Liver (tissue), 9 donors: Measurements from ENCODE around the gene IQCK. TPM values are rescaled to one million over a fixed set of nuclear protein-coding genes. Genes with fewer than 3 reads are reported as not detected.

Source experiments
- DNase-seq: peaks from one replicate; pipeline ENCODE4 v3.0.0-alpha.2; 2017; ENCODE audit warnings: low spot score
- H3K27ac ChIP-seq, 2 donors: one replicate each; pipeline ENCODE4 v1.7.0; 2013; ENCODE audit warnings: inconsistent platforms in 2 of 2, low read length in 2 of 2, control low read depth in 1 of 2, low read depth in 1 of 2, mild to moderate bottlenecking in 1 of 2
- H3K27me3 ChIP-seq, 4 donors: one replicate each; pipeline versions ENCODE4 v1.6.1 to v1.7.0; 2013; ENCODE audit warnings: low read length in 3 of 4, inconsistent platforms in 1 of 4, mild to moderate bottlenecking in 1 of 4, moderate library complexity in 1 of 4; ENCODE audit not compliant: control insufficient read depth in 4 of 4, insufficient read depth in 4 of 4
- H3K36me3 ChIP-seq, 4 donors: one replicate each; pipeline versions ENCODE4 v1.6.1 to v1.7.0; 2013; ENCODE audit warnings: low read length in 3 of 4, mild to moderate bottlenecking in 3 of 4, low read depth in 1 of 4, moderate library complexity in 1 of 4; ENCODE audit not compliant: control insufficient read depth in 4 of 4, insufficient read depth in 3 of 4
- H3K4me1 ChIP-seq, 4 donors: one replicate each; pipeline versions ENCODE4 v1.6.1 to v1.7.0; 2013; ENCODE audit warnings: low read length in 3 of 4, mild to moderate bottlenecking in 3 of 4, moderate library complexity in 1 of 4; ENCODE audit not compliant: control insufficient read depth in 4 of 4, insufficient read depth in 4 of 4
- H3K4me3 ChIP-seq, 3 donors: one replicate each; pipeline versions ENCODE4 v1.6.1 to v1.7.0; 2013; ENCODE audit warnings: low read length in 3 of 3, control low read depth in 1 of 3, low read depth in 1 of 3, mild to moderate bottlenecking in 1 of 3
- H3K9ac ChIP-seq, 2 donors: one replicate each; pipeline ENCODE4 v1.7.0; 2013; ENCODE audit warnings: low read length in 2 of 2, mild to moderate bottlenecking in 2 of 2, moderate library complexity in 2 of 2, control low read depth in 1 of 2, low read depth in 1 of 2
- H3K9me3 ChIP-seq, 4 donors: one replicate each; pipeline versions ENCODE4 v1.6.1 to v1.7.0; 2013; ENCODE audit warnings: low read length in 3 of 4; ENCODE audit not compliant: control insufficient read depth in 4 of 4
- EGR1 ChIP-seq, 2 donors: IDR thresholded peaks; 2 replicates each; pipeline ENCODE4 v1.6.1; 2016 to 2018; ENCODE audit warnings: antibody characterized with exemption in 2 of 2, low read depth in 2 of 2
- FOXA1 ChIP-seq: IDR thresholded peaks from 2 replicates; pipeline ENCODE4 v1.6.1; 2016; ENCODE audit warnings: antibody characterized with exemption
- FOXA2 ChIP-seq: IDR thresholded peaks from 2 replicates; pipeline ENCODE4 v1.6.1; 2016; ENCODE audit warnings: antibody characterized with exemption
- GABPA ChIP-seq, 2 donors: IDR thresholded peaks in 1 of 2; conservative IDR thresholded peaks in 1 of 2; 2 replicates each; pipeline ENCODE4 v1.6.1; 2016; ENCODE audit warnings: antibody characterized with exemption in 2 of 2, mild to moderate bottlenecking in 1 of 2, moderate library complexity in 1 of 2
- HNF4A ChIP-seq, 2 donors: conservative IDR thresholded peaks; 2 replicates each; pipeline ENCODE4 v1.6.1; 2016; ENCODE audit warnings: antibody characterized with exemption in 2 of 2, mild to moderate bottlenecking in 2 of 2
- HNF4G ChIP-seq: IDR thresholded peaks from 2 replicates; pipeline ENCODE4 v1.6.1; 2016; ENCODE audit warnings: antibody characterized with exemption
- JUND ChIP-seq, 2 donors: IDR thresholded peaks; 2 replicates each; pipeline ENCODE4 v1.6.1; 2016; ENCODE audit warnings: antibody characterized with exemption in 2 of 2
- NR2F2 ChIP-seq: IDR thresholded peaks from 2 replicates; pipeline ENCODE4 v1.6.1; 2016; ENCODE audit warnings: antibody characterized with exemption
- RAD21 ChIP-seq, 2 donors: IDR thresholded peaks; 2 replicates each; pipeline ENCODE4 v1.6.1; 2016; ENCODE audit warnings: antibody characterized with exemption in 2 of 2, mild to moderate bottlenecking in 2 of 2
- RXRA ChIP-seq, 2 donors: IDR thresholded peaks; 2 replicates each; pipeline ENCODE4 v1.6.1; 2017 to 2018; ENCODE audit warnings: antibody characterized with exemption in 2 of 2, mild to moderate bottlenecking in 1 of 2
- SP1 ChIP-seq: IDR thresholded peaks from 2 replicates; pipeline ENCODE4 v1.6.1; 2018; ENCODE audit warnings: antibody characterized with exemption, mild to moderate bottlenecking
- TAF1 ChIP-seq: conservative IDR thresholded peaks from 2 replicates; pipeline ENCODE4 v1.6.1; 2016; ENCODE audit warnings: antibody characterized with exemption, mild to moderate bottlenecking
- YY1 ChIP-seq: IDR thresholded peaks from 2 replicates; pipeline ENCODE4 v1.6.1; 2016; ENCODE audit warnings: antibody characterized with exemption, mild to moderate bottlenecking
- WGBS: extraction: QIAGEN DNeasy Blood & Tissue Kit; methylation state at CpG from one replicate; pipeline ENCODE4 v1.1.7; 2013; 5-methylcytosine and 5-hydroxymethylcytosine counted together
- polyA plus RNA-seq, 2 donors: library from polyadenylated mRNA; stranded (reverse) in 1 of 2; unstranded in 1 of 2; fragments of 200-250 nt in 1 of 2; fragments of >200 nt in 1 of 2; fragmentation: Nextera tagmentation in 1 of 2; extraction: Ambion mirVana in 1 of 2; gene quantifications; one replicate each; pipeline versions ENCODE4 v1.2.1 to v1.2.3, GENCODE V29; 2013 to 2015
- total RNA-seq, 2 donors: library from RNA; depleted of rRNA; stranded (reverse); fragments of >200 nt; gene quantifications; one replicate each; pipeline ENCODE4 v1.2.3, GENCODE V29; 2014
- TF ChIP-seq, protein P1 (sequence below): IDR thresholded peaks from 2 replicates; pipeline ENCODE4 v1.6.1; 2016; ENCODE audit warnings: antibody characterized with exemption, mild to moderate bottlenecking
- TF ChIP-seq, protein P2 (sequence below): IDR thresholded peaks from 2 replicates; pipeline ENCODE4 v1.6.1; 2016; ENCODE audit warnings: antibody characterized with exemption
- TF ChIP-seq, protein P3 (sequence below): fragments of 150-350 bp; IDR thresholded peaks from 2 replicates; pipeline ENCODE4 v1.5.1; 2017; ENCODE audit warnings: improper control_type of control experiment, low read depth, low read length; ENCODE audit not compliant: missing input control
- TF ChIP-seq, protein P4 (sequence below): IDR thresholded peaks from 2 replicates; pipeline ENCODE4 v1.6.1; 2016; ENCODE audit warnings: antibody characterized with exemption
- TF ChIP-seq, protein P5 (sequence below): IDR thresholded peaks from 2 replicates; pipeline ENCODE4 v1.6.1; 2016; ENCODE audit warnings: antibody characterized with exemption
- donor health status: healthy.
- donor health status: healthy.
- donor health status: healthy.
- donor health status: healthy.
- donor health status: healthy.

The IQCK gene
- total and polyA plus RNA-seq, 4 donors: 2.1 to 4.4 (median 2.9) TPM

DNA sequence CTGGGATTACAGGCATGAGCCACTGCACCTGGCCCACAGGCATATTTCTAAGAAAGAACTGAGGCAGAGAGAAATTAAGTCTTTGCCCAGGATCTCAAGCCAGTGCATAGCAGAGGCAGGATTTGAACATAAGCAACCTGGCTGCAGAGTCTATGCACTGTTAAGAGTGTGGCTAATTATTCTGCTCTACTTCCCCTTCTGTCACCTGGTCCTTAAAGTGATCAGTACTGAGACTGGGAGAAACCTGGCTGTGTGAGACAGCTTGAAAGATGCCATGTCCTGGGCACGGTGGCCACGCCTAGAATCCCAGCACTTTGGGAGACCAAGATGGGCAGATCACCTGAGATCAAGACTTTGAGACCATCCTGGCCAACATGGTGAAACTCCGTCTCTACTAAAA lies 58.1 kb downstream of the IQCK start:
- no peak for DNase-seq
- Histone ChIP-seq H3K36me3 (no peaks in the 10 kb centered on the region), H3K27me3 (no peaks in the 10 kb centered on the region), H3K9ac (no peak overlapping the region), H3K9me3 (no peaks in the 10 kb centered on the region), H3K27ac (no peak overlapping the region), H3K4me3 (no peak overlapping the region), H3K4me1 (no peaks in the 10 kb centered on the region)
- 91% methylated on average over 3 of the region's 3 CpGs for WGBS
- TF ChIP-seq TAF1 (no peak), SP1 (no peak), RAD21 (IDR thresholded peaks at IDR 0.05) (no peak), NR2F2 (no peak), GABPA (IDR thresholded peaks at IDR 0.05 in 1 of 2, conservative IDR thresholded peaks at IDR 0.05 in 1 of 2) (no peak), RXRA (IDR thresholded peaks at IDR 0.05) (no peak), JUND (IDR thresholded peaks at IDR 0.05) (no peak), YY1 (no peak), FOXA1 (no peak), HNF4G (no peak), EGR1 (IDR thresholded peaks at IDR 0.05; ENCODE audit: low read depth in 2 of 2) (no peak), HNF4A (conservative IDR thresholded peaks at IDR 0.05) (no peak), FOXA2 (no peak)
- TF ChIP-seq, protein P1, sequence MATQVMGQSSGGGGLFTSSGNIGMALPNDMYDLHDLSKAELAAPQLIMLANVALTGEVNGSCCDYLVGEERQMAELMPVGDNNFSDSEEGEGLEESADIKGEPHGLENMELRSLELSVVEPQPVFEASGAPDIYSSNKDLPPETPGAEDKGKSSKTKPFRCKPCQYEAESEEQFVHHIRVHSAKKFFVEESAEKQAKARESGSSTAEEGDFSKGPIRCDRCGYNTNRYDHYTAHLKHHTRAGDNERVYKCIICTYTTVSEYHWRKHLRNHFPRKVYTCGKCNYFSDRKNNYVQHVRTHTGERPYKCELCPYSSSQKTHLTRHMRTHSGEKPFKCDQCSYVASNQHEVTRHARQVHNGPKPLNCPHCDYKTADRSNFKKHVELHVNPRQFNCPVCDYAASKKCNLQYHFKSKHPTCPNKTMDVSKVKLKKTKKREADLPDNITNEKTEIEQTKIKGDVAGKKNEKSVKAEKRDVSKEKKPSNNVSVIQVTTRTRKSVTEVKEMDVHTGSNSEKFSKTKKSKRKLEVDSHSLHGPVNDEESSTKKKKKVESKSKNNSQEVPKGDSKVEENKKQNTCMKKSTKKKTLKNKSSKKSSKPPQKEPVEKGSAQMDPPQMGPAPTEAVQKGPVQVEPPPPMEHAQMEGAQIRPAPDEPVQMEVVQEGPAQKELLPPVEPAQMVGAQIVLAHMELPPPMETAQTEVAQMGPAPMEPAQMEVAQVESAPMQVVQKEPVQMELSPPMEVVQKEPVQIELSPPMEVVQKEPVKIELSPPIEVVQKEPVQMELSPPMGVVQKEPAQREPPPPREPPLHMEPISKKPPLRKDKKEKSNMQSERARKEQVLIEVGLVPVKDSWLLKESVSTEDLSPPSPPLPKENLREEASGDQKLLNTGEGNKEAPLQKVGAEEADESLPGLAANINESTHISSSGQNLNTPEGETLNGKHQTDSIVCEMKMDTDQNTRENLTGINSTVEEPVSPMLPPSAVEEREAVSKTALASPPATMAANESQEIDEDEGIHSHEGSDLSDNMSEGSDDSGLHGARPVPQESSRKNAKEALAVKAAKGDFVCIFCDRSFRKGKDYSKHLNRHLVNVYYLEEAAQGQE: no peak
- TF ChIP-seq, protein P2, sequence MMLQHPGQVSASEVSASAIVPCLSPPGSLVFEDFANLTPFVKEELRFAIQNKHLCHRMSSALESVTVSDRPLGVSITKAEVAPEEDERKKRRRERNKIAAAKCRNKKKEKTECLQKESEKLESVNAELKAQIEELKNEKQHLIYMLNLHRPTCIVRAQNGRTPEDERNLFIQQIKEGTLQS: no peak
- TF ChIP-seq, protein P3, sequence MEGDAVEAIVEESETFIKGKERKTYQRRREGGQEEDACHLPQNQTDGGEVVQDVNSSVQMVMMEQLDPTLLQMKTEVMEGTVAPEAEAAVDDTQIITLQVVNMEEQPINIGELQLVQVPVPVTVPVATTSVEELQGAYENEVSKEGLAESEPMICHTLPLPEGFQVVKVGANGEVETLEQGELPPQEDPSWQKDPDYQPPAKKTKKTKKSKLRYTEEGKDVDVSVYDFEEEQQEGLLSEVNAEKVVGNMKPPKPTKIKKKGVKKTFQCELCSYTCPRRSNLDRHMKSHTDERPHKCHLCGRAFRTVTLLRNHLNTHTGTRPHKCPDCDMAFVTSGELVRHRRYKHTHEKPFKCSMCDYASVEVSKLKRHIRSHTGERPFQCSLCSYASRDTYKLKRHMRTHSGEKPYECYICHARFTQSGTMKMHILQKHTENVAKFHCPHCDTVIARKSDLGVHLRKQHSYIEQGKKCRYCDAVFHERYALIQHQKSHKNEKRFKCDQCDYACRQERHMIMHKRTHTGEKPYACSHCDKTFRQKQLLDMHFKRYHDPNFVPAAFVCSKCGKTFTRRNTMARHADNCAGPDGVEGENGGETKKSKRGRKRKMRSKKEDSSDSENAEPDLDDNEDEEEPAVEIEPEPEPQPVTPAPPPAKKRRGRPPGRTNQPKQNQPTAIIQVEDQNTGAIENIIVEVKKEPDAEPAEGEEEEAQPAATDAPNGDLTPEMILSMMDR: no peak
- TF ChIP-seq, protein P4, sequence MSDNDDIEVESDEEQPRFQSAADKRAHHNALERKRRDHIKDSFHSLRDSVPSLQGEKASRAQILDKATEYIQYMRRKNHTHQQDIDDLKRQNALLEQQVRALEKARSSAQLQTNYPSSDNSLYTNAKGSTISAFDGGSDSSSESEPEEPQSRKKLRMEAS: no peak
- TF ChIP-seq, protein P5, sequence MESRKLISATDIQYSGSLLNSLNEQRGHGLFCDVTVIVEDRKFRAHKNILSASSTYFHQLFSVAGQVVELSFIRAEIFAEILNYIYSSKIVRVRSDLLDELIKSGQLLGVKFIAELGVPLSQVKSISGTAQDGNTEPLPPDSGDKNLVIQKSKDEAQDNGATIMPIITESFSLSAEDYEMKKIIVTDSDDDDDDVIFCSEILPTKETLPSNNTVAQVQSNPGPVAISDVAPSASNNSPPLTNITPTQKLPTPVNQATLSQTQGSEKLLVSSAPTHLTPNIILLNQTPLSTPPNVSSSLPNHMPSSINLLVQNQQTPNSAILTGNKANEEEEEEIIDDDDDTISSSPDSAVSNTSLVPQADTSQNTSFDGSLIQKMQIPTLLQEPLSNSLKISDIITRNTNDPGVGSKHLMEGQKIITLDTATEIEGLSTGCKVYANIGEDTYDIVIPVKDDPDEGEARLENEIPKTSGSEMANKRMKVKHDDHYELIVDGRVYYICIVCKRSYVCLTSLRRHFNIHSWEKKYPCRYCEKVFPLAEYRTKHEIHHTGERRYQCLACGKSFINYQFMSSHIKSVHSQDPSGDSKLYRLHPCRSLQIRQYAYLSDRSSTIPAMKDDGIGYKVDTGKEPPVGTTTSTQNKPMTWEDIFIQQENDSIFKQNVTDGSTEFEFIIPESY: no peak
